HG02798 (cell line): ENCODE measurements around the gene MIER2.
"Not testable (repeated sequence)": the region's sequence is repeated elsewhere in the genome, so short reads cannot be mapped to it uniquely, and the experiment has no call there.

ENCODE experiments used
- ATAC-seq: cut with Tn5 transposase; IDR thresholded peaks from one replicate; pipeline ENCODE4 v1.9.1; 2021; ENCODE audit warnings: mild to moderate bottlenecking; ENCODE audit not compliant: unreplicated experiment, poor library complexity

MIER2 gene

DNA sequence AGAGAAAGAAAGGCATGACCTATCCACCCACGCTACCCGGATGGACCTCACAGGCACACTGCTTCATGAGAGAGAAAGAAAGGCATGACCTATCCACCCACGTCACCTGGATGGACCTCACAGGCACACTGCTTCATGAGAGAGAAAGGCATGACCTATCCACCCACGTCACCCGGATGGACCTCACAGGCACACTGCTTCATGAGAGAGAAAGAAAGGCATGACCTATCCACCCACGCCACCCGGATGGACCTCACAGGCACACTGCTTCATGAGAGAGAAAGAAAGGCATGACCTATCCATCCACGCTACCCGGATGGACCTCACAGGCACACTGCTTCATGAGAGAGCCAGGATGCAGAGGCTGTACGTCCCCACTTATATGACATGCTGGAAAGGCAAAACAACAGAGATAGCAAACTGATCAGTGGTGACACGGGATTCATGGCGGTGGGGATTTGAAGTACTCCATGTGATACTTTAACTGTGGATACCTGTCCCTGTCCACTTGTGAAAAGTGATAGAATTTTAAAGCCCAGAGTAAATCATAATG lies 73.8 kb downstream of the MIER2 start:
- ATAC-seq = not testable (repeated sequence)

DNA sequence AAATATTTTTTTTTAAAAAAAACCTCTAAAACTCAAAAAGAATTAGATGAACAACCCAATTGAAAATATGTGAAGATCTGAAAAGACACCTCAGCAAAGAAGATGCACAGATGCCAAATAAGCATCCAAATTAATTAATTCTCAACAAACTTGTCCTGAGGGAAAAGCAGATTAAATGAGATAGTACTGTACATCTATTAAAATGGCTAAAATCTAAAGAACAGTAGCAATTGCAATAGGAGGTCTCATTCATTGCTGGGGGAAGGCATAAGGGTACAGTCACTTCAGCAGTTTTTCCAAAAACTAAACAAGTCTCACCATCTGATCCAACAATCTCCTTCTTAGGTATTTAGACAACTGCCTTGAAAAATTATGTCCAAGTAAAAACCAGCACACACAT lies 75.4 kb downstream of the MIER2 start:
- no peak for ATAC-seq

DNA sequence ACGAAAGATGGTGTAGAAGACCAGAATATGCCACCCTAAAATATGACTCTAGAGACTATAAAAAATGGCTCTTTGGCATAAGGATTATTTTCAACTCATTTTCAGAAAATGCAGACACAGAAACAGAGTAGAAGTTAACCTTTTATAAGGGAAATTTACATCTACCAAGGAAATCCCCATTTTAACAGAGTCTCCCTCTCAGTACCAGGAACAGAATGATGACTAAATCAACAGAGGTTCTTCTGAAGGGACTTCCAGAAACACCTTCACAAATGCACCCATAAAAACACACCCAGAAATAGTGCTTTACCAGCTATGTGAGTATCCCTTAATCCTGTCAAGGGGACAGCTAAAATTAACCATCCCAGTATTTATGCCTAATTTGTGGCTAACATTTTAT lies 82.5 kb downstream of the MIER2 start:
- no peak for ATAC-seq

DNA sequence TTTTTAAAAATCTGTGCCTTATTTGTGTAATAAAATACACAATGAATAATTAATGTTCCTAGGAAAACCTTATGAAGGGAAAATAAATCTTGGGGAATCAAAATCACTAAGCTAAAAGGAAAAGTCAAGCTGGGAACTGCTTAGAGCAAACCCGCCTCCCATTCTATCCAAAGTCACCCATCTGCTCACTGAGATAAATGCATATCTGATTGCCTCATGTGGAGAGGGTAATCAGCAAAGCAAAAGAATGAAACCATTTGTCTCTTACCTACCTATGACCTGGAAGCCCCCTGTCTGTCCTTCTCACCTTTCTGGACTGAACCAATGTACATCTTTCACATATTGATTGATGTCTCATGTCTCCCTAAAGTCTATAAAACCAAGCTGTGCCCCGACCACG lies 87.8 kb downstream of the MIER2 start:
- ATAC-seq = not testable (repeated sequence)
